ENCODE measurements around the gene BMPR2. TPM values are rescaled to one million over a fixed set of nuclear protein-coding genes. Genes with fewer than 3 reads are reported as not detected.

Gene BMPR2
- polyA plus RNA-seq, 1 of the 3 experiments (the other 2 are of a cell fraction), result 10.2 TPM

GRCh38 chr2:202442882-202443281 lies 66.8 kb downstream of the BMPR2 start (continued):
- TF ChIP-seq TAF1 (IDR thresholded peaks at IDR 0.05; ENCODE audit: borderline replicate concordance, low read depth, low read length) (no peak), FOXJ3 (CRISPR knock-in tag; IDR thresholded peaks at IDR 0.05) (no peak), CHD2 (IDR thresholded peaks at IDR 0.05; ENCODE audit: low read length, partially characterized antibody) (no peak), GABPA (IDR thresholded peaks at IDR 0.05; ENCODE audit: low read depth) (no peak), GATA2 (CRISPR knock-in tag; IDR thresholded peaks at IDR 0.05) (no peak)

DNA sequence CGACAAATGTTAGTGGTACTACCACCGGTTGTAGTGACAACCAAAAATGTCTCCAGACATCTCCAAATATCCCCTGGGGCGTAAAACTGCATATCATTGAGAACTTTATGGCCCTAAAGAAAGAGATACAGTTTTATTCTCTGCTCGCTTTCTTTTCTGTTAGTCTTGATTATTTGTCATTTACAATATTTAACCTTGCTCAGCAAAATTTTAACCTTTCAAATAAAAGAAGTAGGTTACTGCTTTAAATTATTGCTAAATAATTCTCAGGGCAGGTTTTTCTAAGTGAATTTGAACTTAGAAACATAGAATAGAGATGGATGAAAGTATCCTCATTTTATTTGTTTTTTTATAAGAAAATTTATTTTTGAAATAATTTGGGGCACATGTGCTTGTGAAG lies 67.9 kb downstream of the BMPR2 start:
- 95% methylated on average over 4 of the region's 4 CpGs for WGBS (ENCODE audit: low lambda C conversion rate)
- H3K36me3 ChIP-seq (replicated peaks in 1 of 2; ENCODE audit: control insufficient read depth in 1 of 2, insufficient read depth in 2 of 2, low read length in 1 of 2), result peaks cover 0 to 3% of the 10 kb centered on the region in 2 experiments
- CTCF ChIA-PET, result no interaction called here

DNA sequence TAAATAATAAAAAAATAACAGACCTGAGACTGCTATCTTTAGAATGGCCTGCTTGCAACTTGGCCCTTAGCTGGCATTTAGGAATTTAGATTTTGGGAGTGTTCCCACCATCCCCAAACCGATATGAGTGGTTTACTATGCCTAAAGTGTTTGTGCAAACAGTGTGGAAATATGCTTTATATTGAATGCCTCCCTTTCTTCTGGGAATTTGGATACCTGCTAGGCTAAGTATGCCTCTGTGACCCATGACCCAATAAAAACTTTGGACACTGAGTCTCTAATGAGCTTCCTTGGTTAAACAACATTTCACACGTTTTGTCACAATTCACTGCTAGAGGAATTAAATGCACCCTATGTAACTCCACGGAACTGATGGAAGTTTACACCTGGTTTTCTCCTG lies 73.2 kb downstream of the BMPR2 start:
- Histone ChIP-seq H3K9ac (no peak overlapping the region), H3K9me3 (no peaks in the 10 kb centered on the region), H3K4me2 (no peak overlapping the region), H3K36me3 (replicated peaks in 1 of 2; ENCODE audit: control insufficient read depth in 1 of 2, insufficient read depth in 2 of 2, low read length in 1 of 2) (peaks cover 0 to 3% of the 10 kb centered on the region in 2 experiments), H3K27me3 (ENCODE audit: insufficient read depth) (no peaks in the 10 kb centered on the region), H3K9me2 (no peaks in the 10 kb centered on the region), H3F3A (replicated peaks; ENCODE audit: insufficient read depth) (peaks cover 4% of the 10 kb centered on the region), H3K27ac (ENCODE audit: low read depth in 2 of 2, low read length in 1 of 2) (no peak overlapping the region), H3K79me2 (ENCODE audit: insufficient read depth) (peaks cover 100% of the 10 kb centered on the region), H2AFZ (ENCODE audit: low read depth) (no peak overlapping the region), H3K4me3 (ENCODE audit: low read depth in 2 of 2, low read length in 1 of 2) (no peak overlapping the region), H3K4me1 (ENCODE audit: control insufficient read depth in 1 of 2, insufficient read depth in 2 of 2, low read depth in 1 of 2, low read length in 1 of 2) (no peaks in the 10 kb centered on the region), H4K20me1 (ENCODE audit: insufficient read depth) (peaks cover 42% of the 10 kb centered on the region)
- ChIA-PET CTCF (no interaction called here), POLR2A (no interaction called here)
- 98% methylated on average over 3 of the region's 3 CpGs for WGBS (ENCODE audit: low lambda C conversion rate)
- DNase-seq, result no peak
- TF ChIP-seq SIN3A (IDR thresholded peaks at IDR 0.05; ENCODE audit: borderline replicate concordance, low read depth, low read length) (no peak), TEAD4 (IDR thresholded peaks at IDR 0.05; ENCODE audit: borderline replicate concordance, insufficient read depth) (no peak), EP300 (IDR thresholded peaks at IDR 0.05; ENCODE audit: borderline replicate concordance in 1 of 2, low read depth in 1 of 2, low read length in 1 of 2) (no peak), EZH2phosphoT487 (IDR thresholded peaks at IDR 0.05; ENCODE audit: borderline replicate concordance, low read depth) (no peak), RFX5 (IDR thresholded peaks at IDR 0.05; ENCODE audit: low read length) (no peak), FOXM1 (IDR thresholded peaks at IDR 0.05; ENCODE audit: low read depth) (no peak), CTCF (IDR thresholded peaks at IDR 0.05) (no peak), ELF1 (IDR thresholded peaks at IDR 0.05) (no peak), MEF2A (IDR thresholded peaks at IDR 0.05; ENCODE audit: borderline replicate concordance, low read depth) (no peak), SMC3 (IDR thresholded peaks at IDR 0.05; ENCODE audit: low read depth, low read length) (no peak), MXI1 (IDR thresholded peaks at IDR 0.05; ENCODE audit: low read depth, low read length) (no peak)
- TF ChIP-seq, protein P1, sequence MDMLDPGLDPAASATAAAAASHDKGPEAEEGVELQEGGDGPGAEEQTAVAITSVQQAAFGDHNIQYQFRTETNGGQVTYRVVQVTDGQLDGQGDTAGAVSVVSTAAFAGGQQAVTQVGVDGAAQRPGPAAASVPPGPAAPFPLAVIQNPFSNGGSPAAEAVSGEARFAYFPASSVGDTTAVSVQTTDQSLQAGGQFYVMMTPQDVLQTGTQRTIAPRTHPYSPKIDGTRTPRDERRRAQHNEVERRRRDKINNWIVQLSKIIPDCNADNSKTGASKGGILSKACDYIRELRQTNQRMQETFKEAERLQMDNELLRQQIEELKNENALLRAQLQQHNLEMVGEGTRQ (IDR thresholded peaks at IDR 0.05; ENCODE audit: borderline replicate concordance, low read depth, low read length), result no peak
- TF ChIP-seq, protein P2, sequence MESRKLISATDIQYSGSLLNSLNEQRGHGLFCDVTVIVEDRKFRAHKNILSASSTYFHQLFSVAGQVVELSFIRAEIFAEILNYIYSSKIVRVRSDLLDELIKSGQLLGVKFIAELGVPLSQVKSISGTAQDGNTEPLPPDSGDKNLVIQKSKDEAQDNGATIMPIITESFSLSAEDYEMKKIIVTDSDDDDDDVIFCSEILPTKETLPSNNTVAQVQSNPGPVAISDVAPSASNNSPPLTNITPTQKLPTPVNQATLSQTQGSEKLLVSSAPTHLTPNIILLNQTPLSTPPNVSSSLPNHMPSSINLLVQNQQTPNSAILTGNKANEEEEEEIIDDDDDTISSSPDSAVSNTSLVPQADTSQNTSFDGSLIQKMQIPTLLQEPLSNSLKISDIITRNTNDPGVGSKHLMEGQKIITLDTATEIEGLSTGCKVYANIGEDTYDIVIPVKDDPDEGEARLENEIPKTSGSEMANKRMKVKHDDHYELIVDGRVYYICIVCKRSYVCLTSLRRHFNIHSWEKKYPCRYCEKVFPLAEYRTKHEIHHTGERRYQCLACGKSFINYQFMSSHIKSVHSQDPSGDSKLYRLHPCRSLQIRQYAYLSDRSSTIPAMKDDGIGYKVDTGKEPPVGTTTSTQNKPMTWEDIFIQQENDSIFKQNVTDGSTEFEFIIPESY (IDR thresholded peaks at IDR 0.05; ENCODE audit: borderline replicate concordance, low read depth), result no peak

More for the DNA sequence above, 67.9 kb downstream of the BMPR2 start:
- Histone ChIP-seq H3F3A (replicated peaks; ENCODE audit: insufficient read depth) (peaks cover 6% of the 10 kb centered on the region), H4K20me1 (ENCODE audit: insufficient read depth) (peaks cover 12% of the 10 kb centered on the region), H3K9me2 (no peaks in the 10 kb centered on the region), H3K4me1 (ENCODE audit: control insufficient read depth in 1 of 2, insufficient read depth in 2 of 2, low read depth in 1 of 2, low read length in 1 of 2) (no peaks in the 10 kb centered on the region), H3K4me3 (ENCODE audit: low read depth in 2 of 2, low read length in 1 of 2) (no peak overlapping the region), H3K4me2 (no peak overlapping the region), H3K27me3 (ENCODE audit: insufficient read depth) (no peaks in the 10 kb centered on the region), H3K79me2 (ENCODE audit: insufficient read depth) (peaks cover 100% of the 10 kb centered on the region), H3K9me3 (no peaks in the 10 kb centered on the region), H2AFZ (ENCODE audit: low read depth) (no peak overlapping the region), H3K9ac (no peak overlapping the region), H3K27ac (ENCODE audit: low read depth in 2 of 2, low read length in 1 of 2) (no peak overlapping the region)
- POLR2A ChIA-PET, result no interaction called here
- TF ChIP-seq TEAD4 (IDR thresholded peaks at IDR 0.05; ENCODE audit: borderline replicate concordance, insufficient read depth), result no peak
- no peak for TF ChIP-seq FOXM1 (IDR thresholded peaks at IDR 0.05; ENCODE audit: low read depth)
- DNase-seq, result no peak
